Thoracic aorta endothelial cell (primary cell): ENCODE data around the gene TFEB. TPM values are rescaled to one million over a fixed set of nuclear protein-coding genes. Genes with fewer than 3 reads are reported as not detected.

ENCODE experiments used
- small RNA-seq: library from RNA; depleted of rRNA; stranded (forward); fragments of <200 nt; gene quantifications from one replicate; pipeline ENCODE3, GENCODE V24; 2012
- total RNA-seq: library from RNA; depleted of rRNA; stranded (reverse); fragments of >200 nt; gene quantifications from 2 replicates; pipeline ENCODE4 v1.2.3, GENCODE V29; 2012

Gene TFEB
- total RNA-seq, result 1.7 and 2.9 TPM in 2 replicates

DNA sequence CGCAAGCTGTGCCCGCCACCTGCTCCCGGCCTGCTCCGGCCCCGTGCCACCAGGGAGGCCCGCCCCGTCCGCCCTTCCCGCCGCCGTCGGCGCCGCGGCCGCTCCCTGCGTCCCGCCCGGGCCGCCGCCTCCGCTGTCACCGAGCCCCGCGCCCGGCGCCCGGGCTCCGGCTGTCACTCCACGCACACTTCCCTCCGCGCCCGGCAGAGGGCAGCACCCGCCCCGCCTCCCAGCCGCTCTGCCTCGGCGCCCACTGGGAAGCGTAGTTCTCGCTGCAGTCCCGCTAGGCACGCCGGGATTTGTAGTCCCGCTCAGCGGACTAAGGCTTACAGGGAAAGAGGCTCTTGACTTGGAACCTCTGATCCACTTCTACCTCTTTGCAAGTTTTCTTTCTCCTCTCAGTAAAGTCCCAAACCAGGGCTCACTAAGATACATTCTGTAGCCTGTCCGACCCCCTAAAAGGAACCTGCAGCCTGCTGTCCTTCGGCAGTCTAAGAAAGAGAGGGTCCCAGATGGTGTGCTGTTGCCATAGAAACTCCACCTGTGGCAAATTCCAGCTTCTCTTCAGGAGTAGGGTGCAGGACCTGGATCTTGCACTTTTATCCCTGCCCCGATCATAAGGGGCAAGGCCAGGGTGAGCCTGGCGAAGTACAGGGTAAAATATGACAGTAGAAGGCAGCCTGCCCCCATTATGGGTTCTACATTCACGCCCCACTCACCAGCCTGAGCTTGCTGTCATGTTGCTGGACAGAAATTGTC lies at the start of gene TFEB:
Gene TFEB (minus strand): TSS at position 182 of the 759 bp plus-strand sequence. CDS start 44,395 bp downstream, outside the sequence.

DNA sequence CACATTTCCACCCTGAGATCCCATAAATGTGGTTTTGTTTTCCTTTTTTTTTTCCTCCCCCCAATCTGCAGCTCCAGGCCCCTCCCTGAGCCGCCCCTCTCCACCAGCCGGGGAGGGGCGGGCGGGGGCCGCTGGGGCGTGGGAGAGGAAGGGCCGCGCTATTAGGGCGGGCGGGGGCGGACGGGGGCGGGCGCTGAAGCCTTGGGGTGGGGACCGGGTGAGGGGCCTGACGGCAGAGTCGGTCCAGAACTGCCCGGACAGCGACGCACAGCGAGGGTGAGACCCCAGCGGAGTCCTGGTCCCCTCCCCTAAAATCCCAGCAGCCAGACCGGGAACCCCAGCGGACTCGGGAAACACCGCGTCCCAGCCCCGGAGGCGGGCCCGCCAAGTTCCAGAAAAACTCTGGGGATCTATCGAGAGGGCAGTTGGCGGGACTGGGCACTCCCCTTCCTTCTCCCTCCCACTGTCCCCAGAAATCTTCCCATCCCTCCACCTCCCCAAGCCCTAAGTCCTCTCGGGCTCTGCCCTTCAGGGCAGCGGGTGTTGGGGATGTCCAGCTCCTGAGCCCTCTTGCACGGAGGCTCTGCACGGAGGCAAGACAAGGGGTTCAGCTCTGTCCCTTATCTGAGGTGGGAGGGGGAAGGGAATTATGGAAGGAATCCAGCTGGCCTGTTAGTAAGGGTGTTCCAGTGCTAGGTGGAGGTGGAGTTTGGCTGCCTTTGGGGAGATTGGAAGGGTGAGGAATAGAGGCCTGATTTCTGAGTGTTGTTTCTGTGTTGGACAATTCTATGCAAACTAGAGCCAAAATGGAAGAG lies 45.4 kb upstream of the TFEB start, which contains the start of gene PRICKLE4:
Gene PRICKLE4 (plus strand): TSS at position 232 of the 815 bp plus-strand sequence. CDS start 2,692 bp downstream, outside the sequence.

GRCh38 chr6:41779788-41780550 lies 44.6 kb upstream of the TFEB start, which contains the start of gene FRS3:
TSS of gene FRS3 (minus strand) at chr6:41779900. CDS start at chr6:41776987, 2,913 bp downstream.

DNA sequence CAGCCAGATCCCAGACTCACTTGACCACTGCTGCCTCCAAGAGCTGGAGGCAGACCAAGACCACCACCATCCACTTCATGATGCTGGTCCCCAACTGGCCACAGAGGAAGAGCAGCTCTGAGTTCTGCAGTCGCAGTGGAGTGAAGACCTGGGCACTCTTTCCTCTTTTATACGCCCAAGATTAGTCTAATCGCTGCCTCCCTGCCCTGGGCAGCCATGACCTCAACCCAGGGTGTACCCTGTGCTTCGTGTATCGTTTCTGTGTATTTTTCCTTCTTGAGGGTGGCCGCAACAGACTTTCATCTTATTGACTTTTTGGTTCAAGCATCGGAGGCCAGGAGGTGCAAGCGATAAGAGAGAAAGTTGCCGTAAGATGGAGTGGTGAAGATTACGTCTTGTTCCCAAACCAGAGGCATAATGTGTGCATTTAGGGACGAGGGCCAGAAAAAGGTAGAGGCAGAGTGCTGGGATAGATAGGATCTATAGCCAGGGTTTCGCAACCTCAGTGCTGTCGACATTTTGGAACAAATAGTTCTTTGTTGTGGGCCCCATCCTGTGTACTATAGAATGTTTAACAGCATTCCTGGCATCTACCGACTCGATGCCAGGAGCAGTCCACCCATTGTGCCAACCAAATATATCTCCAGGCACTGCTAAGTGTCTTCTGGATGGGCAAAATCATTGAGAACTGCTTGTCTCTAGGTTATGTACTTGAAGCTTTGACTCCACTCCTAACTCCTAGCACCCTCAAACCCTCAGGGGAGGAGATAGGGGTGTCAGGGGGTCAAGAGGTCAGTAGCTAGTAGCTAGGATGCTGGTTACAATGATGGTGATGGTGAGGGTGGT lies 12.1 kb upstream of the TFEB start, which contains the start of gene PGC:
Gene PGC (minus strand): TSS at position 142 of the 846 bp plus-strand sequence. CDS start 63 bp downstream, at position 79.

DNA sequence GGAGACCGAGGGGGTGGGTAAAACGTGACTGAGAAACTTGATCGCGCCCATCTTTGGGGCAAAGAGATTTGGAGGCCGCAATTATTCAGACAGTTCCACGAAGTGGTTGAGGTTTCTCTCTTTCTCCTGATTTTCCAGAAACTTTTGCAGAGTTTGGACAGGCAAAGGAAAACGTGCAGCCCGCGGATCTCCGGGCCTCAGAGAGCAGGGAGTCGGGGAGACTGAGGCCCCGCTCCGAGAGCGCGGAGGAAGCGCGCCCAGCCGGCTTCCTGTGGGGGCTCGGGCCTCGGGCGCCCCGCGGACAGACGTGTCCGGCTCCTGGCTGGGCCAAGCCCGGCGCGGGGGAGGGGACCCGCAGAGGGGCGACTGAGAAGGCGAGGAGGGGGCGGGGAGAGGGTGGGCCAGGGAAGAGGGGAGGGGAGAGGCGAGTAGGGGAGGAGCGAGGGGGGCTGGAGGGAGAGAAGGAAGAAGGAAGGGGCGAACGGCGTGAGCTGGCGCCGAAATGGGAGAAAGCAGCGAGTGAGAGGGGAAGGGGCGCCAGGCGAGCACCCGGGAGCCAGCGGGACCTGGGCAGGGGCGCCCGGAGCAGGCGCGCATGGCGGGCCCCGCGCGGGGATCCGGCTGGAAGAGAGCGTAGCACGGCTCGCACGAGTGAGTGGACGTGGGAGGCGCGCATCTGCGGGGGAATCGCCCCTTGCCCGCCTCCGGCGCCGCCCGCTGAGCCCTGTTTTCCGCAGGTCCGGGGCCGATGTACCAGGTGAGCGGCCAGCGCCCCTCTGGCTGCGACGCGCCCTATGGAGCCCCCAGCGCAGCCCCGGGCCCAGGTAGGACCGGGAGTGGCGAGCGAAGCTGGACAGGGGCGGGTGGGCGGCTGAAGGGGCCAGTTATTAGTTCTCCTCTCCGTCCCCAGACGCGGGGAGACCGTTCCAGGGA lies 97.1 kb downstream of the TFEB start, which contains the start of gene MDFI:
Gene MDFI (plus strand): TSS at position 467 of the 933 bp plus-strand sequence. CDS start 282 bp downstream, at position 749.

Small RNA genes within 50 kb of the gene (small RNA-seq; reads per million reads assigned to genes)
- gene AL365205.3, result not detected

Other genes starting within 250 kb of the TFEB start
- 4.7 and 9.0 TPM in 2 replicates for gene FOXP4, start 189.2 kb downstream of the TFEB start, total RNA-seq
- 24.6 and 38.1 TPM in 2 replicates for gene MDFI, start 97.1 kb downstream of the TFEB start, total RNA-seq
- not detected in 2 replicates for gene PGC, start 11.8 kb upstream of the TFEB start, total RNA-seq
- 0.80 and 1.7 TPM in 2 replicates for gene FRS3, start 44.3 kb upstream of the TFEB start, total RNA-seq
- 2.7 and 3.3 TPM in 2 replicates for gene PRICKLE4, start 45.2 kb upstream of the TFEB start, total RNA-seq
- gene TOMM6, start 52.1 kb upstream of the TFEB start, total RNA-seq, result 172 and 198 TPM in 2 replicates
- 2.9 and 3.6 TPM in 2 replicates for gene USP49, start 159.8 kb upstream of the TFEB start, total RNA-seq
- 39.8 and 40.3 TPM in 2 replicates for gene MED20, start 185.5 kb upstream of the TFEB start, total RNA-seq
- gene BYSL, start 185.9 kb upstream of the TFEB start, total RNA-seq, result 27.7 and 28.9 TPM in 2 replicates
- 43.1 and 51.2 TPM in 2 replicates for gene CCND3, start 206.2 kb upstream of the TFEB start, total RNA-seq